Stimulated activated CD4-positive, alpha-beta T cell treated with anti-CD3 and anti-CD28 coated beads, Interleukin-12 subunit alpha, Interleukin-12 subunit beta, amount 100 ng/mL, for 24 hours (primary cell): ENCODE results near the gene TBC1D4.

Experiments used
- DNase-seq, 2 experiments: peaks; one replicate each; pipeline ENCODE4 v3.0.0-alpha.2; 2020; ENCODE audit warnings: low read depth in 2 of 2

The TBC1D4 gene

DNA sequence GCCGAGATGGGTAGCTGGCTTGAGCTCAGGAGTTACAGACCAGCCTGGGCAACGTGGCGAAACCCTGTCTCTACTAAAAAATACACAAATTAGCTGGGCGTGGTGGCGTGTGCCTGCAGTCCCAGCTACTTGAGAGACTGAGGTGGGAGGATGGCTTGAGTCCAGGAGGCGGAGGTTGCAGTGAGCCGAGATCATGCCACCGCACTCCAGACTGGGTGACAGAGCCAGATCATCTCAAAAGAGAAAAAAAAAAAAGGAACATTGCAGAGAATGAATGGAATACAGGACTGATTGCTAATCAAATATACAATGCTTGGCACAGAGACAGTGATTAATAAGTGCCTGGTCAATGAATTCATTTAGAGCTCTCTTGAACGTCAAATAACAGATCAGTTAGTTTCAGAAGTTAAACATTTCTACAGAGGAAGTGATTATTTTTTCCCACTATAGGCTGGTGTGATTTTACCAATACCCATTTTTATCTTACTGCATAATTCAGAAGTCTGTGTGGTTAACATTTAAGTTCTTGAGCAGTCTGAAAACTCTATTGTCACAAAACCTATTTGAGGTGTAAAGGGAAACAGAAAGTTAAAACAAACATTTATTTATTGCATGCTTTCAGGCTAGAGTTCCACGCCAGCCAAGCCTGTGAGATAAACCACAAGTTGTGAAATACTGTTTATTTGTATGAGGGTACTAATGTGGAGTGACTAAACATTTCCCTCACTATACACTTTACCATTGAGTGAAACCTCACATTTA, 7.7 kb upstream of the TBC1D4 start:
- no peak for DNase-seq

DNA sequence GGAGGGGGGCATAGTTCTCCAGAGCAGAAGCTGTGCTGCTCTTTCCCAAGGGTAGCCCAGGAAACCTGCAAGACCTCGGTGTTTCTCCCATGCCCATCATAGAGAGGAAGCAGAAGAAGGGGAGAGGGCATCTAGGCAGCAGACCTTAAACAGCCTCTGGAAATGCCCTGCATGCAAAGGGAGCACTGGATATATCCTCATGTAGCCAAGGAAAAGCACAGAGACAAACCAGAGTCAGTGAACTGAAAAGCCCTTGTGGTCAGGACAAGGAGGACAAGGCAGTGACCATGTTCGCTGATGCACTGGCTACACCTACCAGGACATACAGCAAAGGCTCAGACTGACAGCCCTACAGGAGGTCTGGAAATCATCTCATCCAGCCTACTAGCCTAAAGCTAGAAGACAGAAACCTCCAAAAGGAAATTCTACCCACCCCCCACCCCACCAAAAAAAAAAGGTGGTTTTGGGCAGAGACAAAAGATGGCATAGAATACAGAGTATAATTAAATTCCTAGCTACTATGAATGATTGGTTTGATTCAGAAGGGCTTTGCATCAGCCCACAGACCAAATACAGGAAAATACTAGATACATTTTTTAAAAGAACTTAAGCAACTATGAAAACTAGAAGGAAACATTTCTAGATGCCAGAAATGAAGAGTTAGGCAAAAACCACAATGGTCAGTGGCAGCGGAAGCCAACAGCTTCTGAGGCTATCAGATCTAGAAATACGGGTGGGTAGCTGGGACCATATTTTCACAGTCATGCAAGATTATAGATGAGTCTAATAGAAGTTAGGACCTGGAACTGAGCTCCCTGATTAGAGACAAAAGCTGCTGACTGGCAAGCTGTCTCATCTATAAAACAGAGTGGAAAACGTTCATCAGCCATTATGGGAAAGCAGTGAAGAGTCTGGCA, 4.4 kb upstream of the TBC1D4 start:
- DNase-seq = no peak

DNA sequence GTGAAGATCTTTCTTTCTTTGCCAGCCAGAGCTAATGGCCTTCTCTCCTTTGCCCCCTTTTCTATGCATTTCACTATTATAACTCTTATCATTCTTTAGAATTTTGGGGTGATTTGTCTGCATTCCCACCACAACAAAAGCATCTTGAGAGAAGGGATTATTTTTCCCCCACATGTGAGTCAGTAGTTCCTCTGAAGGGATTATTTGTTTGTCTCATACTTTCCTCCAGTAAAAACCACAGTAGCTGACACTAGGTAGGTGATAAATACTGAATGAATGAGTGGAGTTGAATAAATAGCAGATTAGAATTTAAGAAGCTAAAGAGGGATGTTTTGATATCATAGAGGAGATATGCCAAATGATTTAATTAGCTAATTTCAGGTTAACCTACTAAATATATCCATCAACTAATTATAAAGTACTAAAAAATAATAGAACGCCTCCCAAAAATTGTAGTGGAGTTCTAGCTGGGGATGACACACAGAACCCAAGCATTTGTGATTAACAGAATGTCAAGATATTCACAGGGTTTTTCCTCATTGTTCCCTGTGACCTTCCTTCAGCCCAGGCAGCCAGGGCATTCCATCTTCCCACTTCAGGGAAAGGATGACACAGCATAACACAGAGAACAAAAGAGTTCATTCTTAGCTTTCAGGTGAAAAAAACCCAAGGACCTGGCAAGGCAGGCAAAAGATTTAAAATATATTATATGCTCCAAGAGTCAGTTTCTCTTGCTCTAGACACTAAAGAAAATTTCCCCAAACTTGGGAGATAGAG, 3.5 kb upstream of the TBC1D4 start:
- DNase-seq = no peak

DNA sequence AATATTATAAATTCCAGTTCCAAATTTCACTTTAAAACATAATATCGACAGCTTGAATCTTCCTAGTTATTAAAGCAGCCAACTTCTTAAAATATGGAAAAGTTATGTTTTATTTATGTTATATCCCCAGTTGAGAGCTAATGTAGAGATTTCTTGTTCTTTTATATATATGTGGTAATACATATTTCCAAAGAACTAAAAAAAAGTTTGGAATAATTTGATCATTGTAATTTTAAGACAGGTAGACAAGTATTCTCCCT, 781 bp upstream of the TBC1D4 start:
- no peak for DNase-seq

DNA sequence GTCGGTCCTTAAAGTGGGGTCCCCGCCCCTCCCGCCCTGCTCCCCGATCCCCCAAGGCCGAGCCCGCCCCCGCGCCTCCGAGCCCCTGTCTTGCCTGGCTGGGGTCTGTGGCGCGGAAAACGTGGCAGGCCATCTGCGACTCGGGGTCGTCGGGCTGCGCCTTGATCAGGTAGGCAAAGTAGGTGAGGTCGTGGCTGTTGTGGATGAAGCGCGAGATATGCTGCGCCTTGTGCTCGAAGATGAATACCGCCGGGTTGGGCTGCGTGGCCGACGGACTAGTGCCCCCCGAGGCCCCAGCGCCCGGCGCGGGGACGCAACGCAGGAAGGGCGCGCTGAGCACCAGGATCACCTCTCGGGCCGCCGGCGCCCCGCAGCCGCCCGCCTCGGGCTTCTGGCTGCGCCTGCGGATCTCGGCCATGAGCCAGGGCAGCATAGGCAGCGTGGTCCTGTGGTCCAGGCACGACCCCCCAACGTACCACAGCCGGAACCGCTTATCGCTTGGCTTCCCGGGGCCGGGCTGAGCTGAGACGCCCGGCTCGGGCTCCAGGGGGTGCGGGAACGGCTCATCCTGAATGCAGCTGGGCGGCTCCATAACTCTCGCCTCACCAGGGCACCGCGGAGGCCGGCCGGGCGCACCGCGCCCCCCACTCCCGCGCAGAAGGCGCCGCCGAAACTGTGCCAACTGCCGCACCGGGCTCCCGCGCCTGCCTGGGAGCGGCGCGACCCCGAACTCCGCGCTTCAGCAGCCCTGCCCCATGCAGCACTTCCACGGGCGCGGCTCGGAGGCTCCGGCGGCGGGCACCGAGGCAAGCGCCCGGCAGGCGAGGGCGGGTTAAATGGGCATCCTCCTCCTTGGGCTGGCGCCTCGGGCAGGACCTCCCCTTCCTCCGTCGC, 546 bp downstream of the TBC1D4 start:
- peak in 1 of 2 experiments; percentile 9 for DNase-seq

DNA sequence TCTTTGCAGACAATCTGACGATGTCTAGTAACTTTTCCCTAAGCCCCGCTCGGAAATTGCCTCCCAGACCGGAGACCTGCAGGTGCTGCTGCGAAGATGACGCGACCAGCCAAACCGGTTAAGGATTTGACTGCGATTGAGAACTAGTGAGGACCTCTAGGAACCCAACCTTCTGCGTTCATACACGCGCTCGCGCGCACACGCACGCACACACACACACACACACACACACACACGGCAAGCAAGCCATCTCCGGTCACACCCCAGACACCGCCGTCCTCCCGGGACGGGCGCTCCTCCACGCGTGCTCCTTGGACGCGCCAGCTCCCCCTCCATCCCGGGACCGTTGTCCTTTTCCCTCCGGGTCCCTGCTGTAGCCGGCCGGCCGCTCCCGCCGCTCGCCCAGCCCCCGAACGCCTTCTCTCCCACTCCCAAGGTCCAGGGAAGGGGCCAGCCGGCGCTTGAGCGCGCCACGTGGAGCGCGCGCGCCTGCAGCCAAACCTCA, 1.2 kb downstream of the TBC1D4 start:
- peak in 1 of 2 experiments; percentile 25 for DNase-seq

DNA sequence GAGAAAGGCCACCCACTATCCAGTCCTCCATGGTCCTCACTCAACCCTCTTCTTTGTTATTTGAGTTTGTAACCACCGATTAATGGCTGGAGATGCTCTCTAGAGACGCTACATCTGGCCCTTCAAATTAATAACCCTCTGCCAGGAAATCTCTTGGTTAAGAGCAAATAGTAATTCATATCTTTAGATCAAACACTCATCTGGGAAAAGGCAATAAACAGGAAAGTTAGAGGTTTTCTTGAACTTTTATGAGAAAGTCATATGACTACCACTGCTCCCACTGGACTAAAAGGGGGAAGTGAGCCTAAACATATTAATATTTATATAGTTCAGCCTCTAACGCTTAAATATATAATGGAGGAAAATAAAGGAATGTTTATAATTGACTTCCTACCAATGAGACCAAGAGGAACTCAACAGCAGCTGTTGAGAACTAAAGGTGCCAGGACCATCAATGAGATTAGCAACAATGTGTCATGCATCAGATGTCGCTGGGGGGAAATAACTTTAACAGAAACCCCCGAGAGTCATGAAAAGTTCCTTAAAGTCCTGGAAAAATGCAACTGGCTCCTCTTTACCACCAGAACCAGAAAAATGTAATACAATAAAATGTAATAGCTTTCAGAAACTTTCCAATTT, 2.7 kb downstream of the TBC1D4 start:
- no peak for DNase-seq

DNA sequence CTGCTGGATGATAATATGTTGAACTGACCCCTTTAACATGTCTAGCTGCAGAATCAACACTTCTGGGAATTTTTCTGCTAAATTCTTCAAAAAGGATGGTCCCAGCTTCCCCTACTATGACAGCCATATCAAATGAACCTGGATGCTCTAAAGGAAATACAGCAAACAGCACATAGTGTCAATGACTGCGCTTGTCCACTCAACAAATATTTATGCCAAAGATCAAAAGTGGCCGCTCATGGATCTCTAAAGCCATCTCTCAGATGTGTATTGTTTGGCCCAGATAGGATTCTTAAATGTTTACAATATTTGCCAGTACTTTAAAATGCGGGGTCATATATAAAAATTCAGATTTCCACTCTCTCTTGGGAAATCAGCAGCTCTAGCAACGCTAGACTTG, 3.3 kb downstream of the TBC1D4 start:
- no peak for DNase-seq

DNA sequence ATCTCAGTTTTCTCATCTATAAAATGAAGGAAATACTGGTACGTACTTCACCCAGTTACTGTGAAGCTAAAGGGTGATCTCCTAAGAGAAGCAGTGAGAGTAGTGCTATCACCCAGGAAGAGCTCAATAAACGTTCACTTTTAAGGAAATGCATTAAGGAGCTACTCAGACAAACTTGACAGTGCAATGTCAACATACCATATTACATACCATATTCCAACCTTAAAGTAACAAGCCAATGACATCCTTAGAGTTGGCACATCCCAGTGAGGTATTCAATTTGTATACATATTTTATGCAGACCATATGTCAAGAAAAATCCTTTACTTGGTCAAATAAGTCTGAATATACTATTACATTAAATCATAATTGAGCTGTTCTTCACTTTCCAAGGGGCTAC, 7.0 kb downstream of the TBC1D4 start:
- no peak for DNase-seq

DNA sequence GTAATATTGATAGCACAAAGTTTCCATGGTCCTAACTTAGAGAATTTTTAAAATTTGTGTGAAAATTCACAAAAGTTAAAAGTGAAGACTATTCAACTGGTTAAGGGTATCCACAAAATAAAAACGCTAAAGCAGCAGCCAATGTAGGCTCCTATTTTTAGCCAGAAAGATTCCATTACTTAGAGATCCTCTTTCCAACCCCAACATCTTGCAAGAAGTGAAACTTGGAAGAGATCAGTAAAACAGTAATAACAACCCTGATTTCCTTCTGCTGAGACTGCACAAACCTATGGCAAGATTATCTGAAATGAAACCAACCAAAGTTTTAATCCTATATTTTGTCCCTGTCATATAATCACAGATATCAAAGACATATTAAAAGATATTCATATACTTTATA, 8.5 kb downstream of the TBC1D4 start:
- no peak for DNase-seq

DNA sequence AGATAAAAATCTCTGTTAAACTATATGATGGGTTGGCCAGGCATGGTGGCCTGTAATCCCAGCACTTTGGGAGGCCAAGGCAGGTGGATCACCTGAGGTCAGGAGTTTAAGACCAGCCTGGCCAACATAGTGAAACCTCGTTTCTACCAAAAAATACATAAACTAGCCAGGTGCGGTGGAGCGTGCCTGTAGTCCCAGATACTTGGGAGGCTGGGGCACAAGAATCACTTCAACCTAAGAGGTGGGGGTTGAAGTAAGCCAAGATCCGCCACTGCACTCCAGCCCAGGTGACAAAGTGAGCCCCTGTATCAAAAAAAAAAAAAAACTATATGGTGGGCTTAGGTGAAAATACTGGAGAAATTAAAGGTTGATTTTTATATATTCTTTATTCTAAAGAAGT, 11.3 kb downstream of the TBC1D4 start:
- no peak for DNase-seq

DNA sequence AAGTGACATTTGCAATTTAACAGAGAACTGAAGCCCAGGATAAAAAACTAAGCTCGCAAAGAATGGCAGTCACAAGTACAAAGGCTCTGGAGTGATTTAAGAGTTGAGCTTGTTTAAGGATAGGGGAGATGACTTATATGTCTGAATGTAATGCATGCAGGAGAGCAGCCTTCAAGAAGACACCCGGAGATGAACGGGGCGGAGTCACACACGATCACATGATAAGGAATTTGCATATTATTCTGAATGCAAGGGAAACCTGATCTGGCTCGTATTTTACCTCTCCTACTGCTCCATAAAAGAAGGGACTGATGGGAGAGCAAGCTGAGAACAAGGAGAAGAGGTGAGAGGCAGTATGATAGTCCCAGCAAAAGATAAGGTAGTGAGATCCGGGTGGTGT, 12.9 kb downstream of the TBC1D4 start:
- DNase-seq = no peak

DNA sequence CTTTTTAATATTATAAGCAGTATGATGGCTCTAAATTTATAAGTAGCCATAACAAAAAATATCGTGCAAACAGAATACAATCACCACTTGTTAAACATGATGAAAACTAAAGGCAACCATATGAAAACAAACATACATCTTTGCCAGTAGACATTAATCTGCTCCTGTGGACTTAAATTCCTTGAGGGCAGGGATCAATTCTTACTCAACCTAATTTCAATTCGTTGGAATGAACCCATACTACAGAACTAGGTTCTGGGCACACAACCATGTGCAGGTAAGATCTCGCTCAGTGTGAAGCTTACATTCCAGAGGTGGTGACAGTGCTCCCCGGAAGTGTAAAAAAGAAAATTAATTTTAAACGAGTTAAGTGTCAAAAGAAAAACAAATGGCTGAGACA, 13.4 kb downstream of the TBC1D4 start:
- no peak for DNase-seq

DNA sequence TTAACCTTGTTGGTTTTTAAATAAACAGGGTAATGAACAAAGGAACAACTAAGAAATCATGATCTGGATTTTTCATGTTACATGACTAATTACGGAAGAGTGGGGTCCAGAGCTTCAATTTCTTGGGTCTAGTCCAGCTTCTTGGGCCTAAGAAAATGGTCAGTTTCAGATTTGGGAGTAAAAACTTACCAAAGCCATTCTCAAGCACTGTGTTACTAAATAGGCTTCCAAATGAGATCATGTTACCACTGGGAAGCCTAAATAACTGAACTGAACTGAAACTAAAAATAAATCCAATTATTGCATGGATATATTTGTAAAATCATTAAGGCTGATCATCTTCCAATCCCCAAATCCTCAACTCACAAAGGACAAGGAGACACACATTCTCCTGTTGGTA, 13.9 kb downstream of the TBC1D4 start:
- DNase-seq = no peak

DNA sequence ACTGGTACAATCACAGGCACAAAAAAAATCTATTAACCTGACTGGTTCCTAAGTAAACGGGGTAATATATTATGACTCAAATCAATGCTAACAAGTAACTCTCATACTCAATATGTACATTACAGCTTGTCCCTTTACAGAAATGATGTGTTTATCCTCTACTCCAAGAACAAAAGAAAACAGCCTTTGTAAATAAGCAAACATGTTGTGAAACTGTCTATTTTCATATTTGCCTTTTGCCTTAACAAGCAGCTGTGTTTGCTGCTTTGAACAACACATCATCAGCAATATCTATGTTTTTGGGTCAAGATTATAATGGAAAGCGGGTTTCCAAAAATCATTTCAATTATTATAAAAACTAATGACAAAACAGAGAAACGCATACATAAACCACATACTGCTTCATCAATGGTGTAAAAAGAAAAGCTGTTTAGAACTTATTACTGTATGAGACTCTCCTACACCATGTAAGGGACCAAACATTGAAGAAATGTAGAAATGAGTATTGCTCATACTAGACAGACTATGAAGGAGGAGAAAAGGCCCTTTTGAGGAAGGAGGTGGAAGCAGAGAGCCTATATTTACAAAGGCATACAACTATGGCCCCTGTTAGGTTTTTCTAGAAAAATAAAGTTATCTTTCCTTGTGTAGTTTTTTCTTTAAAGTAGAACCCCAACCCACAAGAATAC, 14.8 kb downstream of the TBC1D4 start:
- no peak for DNase-seq

DNA sequence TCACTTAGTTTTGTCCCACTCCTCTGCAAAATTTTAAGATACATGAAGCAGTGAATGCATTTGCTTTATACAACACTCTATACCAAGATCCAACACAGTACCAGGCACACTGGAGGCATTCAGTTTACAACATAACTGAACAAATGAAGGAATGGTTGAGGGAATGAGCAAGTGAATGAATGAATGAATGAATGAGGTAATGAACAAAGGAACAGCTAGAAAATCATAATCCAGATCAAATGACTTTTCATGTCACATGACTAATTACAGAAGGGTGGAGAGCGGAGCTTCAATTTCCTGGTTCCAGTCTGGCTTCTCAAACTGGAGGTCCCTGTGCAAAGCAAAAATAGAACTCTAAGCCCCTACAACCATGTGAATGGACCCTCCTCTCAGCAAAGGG, 16.7 kb downstream of the TBC1D4 start:
- no peak for DNase-seq

DNA sequence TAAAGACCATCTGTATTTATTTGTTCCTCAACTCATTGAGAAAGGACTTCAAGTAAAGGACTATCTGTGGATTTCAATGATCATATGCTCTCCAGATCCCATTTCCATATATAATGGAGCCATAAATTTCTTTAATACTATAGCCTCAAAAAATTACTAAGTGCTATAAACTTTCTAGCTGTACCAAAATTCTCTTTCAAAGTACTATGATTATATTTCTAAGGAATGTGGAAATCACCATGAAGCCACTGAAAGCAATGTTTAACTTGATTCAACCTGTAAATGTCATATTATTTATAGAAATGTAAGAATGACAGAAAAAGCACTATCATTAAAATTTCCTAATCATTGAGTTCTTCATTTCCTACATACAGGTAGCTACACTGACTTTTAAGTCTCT, 20.7 kb downstream of the TBC1D4 start:
- DNase-seq = no peak

DNA sequence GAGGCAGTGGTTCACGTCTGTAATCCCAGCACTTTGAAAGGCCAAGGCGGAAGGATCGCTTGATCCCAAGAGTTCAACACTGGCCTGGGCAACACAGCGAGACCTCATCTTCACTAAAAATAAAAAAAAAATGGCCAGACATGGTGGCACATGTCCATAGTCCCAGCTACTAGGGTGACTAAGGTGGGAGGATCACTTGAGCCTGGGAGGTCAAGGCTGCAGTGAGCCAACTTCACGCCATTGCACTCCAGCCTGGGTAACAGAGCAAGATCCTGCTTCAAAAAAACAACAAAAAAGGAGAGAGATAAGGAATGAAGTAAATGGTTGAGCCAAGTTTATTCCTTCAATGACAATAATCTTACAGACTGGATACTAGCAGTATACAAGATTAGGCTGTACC, 21.3 kb downstream of the TBC1D4 start:
- no peak for DNase-seq

DNA sequence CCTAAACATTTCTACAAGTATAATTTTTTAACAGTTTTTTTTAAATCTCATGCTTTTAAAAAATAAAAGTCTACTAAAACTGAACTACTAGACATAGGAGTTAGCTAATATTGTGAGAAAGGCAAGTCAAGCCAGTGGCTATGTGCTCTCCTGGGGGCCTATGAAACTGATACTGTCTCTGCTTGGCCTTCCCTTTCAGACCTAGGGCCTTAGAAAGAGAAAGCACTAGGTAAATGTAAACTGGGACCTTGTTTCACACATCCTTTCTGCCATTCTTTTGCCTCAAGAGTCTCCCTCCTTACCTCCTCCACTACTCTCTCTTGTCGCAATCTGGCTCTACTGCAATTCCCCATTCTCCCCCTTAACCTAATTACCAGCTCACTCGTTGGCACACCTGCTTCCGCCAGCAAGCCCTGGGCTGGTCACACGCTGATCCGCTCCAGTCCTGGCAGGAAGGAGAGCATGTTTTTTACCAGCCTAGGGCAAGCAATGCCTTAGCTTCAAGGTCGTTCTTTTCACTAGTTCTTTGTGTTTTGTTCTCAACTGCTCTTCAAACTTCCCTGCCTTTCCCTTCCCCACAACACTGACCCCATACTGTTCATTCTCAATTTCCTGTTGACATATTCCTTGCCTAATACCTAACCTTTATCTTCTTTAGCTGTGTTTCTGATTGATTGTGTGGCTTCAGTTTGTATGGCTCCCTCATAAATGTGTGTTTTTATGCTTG, 23.1 kb downstream of the TBC1D4 start:
- no peak for DNase-seq

DNA sequence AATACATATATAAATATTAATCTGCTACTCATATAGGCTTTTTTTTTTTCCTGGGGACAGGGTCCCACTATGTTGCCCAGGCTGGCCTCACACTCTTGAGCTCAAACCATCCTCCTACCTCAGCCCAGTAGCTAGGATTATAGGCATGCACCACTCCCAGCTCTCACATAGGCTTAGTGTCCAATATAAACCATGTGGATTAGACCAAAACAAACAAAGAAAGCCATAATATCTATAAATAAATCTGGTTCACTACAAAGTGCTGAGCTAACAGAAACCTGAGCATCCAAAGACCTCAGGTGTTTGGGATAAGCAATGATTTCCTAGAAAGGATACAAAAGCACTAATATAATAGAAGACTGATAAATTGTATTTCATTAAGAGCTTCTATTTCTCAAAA, 26.0 kb downstream of the TBC1D4 start:
- no peak for DNase-seq
